ENCODE results near the gene ZNF485. TPM values are rescaled to one million over a fixed set of nuclear protein-coding genes. Genes with fewer than 3 reads are reported as not detected.

ZNF485 gene
- total RNA-seq: 1 to 10 TPM; 1.8 to 4.8 (median 2.1) TPM

GRCh38 chr10:43606323-43607198 is at the start of gene ZNF485:
Gene ZNF485, plus strand, starts transcription at chr10:43606438. Its CDS starts 613 bp downstream, at chr10:43607051.
- Histone ChIP-seq H3K36me3 (peaks cover 20% of the 10 kb centered on the region), H3K4me3 (peak within 1 kb of the TSS; percentile 96), H3K4me1 (peaks cover 17% of the 10 kb centered on the region), H3K27me3 (no peaks in the 10 kb centered on the region), H3K9me3 (no peaks in the 10 kb centered on the region), H3K27ac (peak within 1 kb of the TSS; percentile 35)
- peak; percentile 73 to 82 for DNase-seq (ENCODE audit: low spot score in 2 of 2)
- TF ChIP-seq, protein P1, sequence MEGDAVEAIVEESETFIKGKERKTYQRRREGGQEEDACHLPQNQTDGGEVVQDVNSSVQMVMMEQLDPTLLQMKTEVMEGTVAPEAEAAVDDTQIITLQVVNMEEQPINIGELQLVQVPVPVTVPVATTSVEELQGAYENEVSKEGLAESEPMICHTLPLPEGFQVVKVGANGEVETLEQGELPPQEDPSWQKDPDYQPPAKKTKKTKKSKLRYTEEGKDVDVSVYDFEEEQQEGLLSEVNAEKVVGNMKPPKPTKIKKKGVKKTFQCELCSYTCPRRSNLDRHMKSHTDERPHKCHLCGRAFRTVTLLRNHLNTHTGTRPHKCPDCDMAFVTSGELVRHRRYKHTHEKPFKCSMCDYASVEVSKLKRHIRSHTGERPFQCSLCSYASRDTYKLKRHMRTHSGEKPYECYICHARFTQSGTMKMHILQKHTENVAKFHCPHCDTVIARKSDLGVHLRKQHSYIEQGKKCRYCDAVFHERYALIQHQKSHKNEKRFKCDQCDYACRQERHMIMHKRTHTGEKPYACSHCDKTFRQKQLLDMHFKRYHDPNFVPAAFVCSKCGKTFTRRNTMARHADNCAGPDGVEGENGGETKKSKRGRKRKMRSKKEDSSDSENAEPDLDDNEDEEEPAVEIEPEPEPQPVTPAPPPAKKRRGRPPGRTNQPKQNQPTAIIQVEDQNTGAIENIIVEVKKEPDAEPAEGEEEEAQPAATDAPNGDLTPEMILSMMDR (IDR thresholded peaks at IDR 0.05): no peak
- TF ChIP-seq POLR2A (IDR thresholded peaks at IDR 0.05) (no peak), POLR2AphosphoS5 (IDR thresholded peaks at IDR 0.05) (peak in 1 of 3 donors; percentile 23), EP300 (IDR thresholded peaks at IDR 0.05) (no peak)
- WGBS: 6% methylated on average over 27 of the region's 58 CpGs

DNA sequence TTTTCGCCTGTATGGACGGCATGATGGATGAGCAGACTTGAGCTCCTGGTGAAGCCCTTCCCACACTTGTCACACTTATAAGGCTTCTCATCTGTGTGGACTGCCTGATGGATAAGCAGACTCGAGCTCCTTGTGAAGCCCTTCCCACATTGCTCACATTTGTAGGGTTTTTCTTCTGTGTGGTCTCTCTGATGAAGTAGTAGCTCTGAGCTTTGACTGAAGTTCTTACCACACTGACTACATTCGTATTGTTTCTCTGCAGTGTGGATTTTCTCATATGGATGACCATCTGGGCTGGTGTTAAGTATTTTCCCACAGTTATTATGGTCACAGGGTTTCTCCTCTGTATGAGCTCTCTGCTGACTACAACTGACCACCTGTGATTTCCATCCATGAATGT is 49.0 kb upstream of the ZNF485 start:
- Histone ChIP-seq H3K9me3 (peaks cover 18% of the 10 kb centered on the region), H3K27ac (no peak overlapping the region), H3K4me1 (no peaks in the 10 kb centered on the region), H3K4me3 (no peak overlapping the region), H3K36me3 (peaks cover 11% of the 10 kb centered on the region), H3K27me3 (no peaks in the 10 kb centered on the region)
- TF ChIP-seq EP300 (IDR thresholded peaks at IDR 0.05) (no peak), POLR2AphosphoS5 (IDR thresholded peaks at IDR 0.05) (no peak), POLR2A (IDR thresholded peaks at IDR 0.05) (no peak)
- TF ChIP-seq, protein P1 (IDR thresholded peaks at IDR 0.05): no peak
- WGBS: 100% methylated on average over 4 of the region's 4 CpGs
- no peak for DNase-seq (ENCODE audit: low spot score in 2 of 2)

DNA sequence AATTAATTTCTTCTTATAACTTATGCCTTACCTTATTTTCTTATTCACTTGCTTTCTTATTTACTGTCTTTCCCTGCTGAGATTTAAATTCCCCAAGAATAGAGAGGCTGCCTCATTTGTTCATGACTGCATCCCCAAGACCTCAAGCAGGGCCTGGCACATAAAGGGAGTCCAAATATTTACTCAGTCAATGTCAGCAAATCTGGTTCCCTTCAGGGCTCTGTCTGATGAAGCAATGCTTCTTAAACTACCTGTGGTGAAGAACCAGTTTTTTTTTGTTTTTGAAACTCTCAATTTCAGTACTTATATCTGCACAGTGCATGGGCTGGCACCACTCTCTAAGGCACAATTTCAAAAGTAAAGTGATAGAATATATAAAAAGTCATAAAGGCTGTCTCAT is 36.6 kb upstream of the ZNF485 start:
- TF ChIP-seq, protein P1 (IDR thresholded peaks at IDR 0.05): no peak
- TF ChIP-seq EP300 (IDR thresholded peaks at IDR 0.05) (no peak), POLR2AphosphoS5 (IDR thresholded peaks at IDR 0.05) (no peak), POLR2A (IDR thresholded peaks at IDR 0.05) (no peak)
- H3K27me3 ChIP-seq: no peaks in the 10 kb centered on the region
- H3K4me3 ChIP-seq: no peak overlapping the region
- H3K9me3 ChIP-seq: no peaks in the 10 kb centered on the region
- H3K4me1 ChIP-seq: peaks cover 16% of the 10 kb centered on the region
- DNase-seq (ENCODE audit: low spot score in 2 of 2): no peak
- no peak overlapping the region for H3K27ac ChIP-seq
- H3K36me3 ChIP-seq: no peaks in the 10 kb centered on the region

DNA sequence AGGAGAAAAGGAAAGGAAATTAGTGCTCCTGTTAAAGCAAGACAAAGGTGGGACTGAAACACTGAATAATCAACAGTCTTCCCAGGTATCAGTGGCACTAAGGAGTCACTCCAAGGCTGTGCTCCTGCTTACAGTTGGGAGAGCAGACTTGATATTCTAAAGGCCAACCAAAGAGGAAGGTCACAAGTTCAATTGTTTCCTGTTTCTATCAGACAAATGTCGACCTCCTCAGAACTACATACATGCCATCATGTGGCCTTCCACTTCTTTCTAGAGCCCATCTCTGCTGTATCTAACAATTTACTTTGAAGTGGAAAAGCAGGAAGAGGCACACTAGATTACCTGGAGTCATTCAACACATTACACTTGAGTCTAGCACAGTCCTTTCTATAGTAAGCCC is 35.3 kb upstream of the ZNF485 start:
- peaks cover 21% of the 10 kb centered on the region for H3K4me1 ChIP-seq
- no peaks in the 10 kb centered on the region for H3K9me3 ChIP-seq
- 56% methylated on average over 1 of the region's 1 CpG for WGBS
- H3K27me3 ChIP-seq: no peaks in the 10 kb centered on the region
- DNase-seq (ENCODE audit: low spot score in 2 of 2): no peak
- H3K4me3 ChIP-seq: no peak overlapping the region
- no peaks in the 10 kb centered on the region for H3K36me3 ChIP-seq
- TF ChIP-seq, protein P1 (IDR thresholded peaks at IDR 0.05): no peak
- no peak for TF ChIP-seq POLR2A (IDR thresholded peaks at IDR 0.05)
- no peak for TF ChIP-seq POLR2AphosphoS5 (IDR thresholded peaks at IDR 0.05)
- TF ChIP-seq EP300 (IDR thresholded peaks at IDR 0.05): no peak
- H3K27ac ChIP-seq: no peak overlapping the region

DNA sequence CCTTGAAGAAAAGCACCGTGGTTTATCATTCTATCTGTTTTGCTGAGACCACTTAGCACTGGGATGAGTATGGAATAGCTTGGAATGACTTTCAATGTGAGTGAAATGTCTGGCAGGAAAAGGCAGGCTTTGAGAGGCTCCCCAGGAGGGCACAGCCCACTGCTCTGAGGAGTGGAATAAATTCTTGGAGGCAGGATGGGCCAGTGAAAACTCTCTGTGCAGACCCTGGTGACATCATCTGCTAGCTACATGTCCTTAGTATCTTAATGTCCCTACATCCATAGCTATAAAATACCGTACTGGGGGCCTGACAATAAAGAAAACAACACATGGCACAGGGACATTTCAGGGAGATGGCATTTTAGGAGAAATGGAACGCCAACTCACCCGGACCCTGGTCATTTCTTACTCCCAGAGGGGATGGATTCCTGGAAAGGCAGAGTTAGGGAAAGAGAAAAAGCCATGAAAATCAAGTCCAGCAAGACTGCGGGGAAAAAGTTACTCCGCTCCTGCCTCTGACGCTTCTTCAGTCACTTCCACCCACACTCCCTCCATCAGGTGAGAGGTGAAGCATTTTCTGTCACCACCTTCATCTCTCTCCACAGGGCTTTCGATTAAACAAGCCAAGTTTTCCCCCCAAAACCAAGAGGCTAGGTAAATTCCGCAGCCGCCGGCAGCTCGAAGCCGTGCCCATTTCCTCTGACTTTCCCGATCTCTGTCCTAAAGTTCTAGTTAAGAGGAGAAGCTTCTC is 32.8 kb upstream of the ZNF485 start:
- Histone ChIP-seq H3K4me3 (peak overlapping the region; percentile 68), H3K4me1 (peaks cover 21% of the 10 kb centered on the region), H3K27ac (peak overlapping the region; percentile 61), H3K27me3 (no peaks in the 10 kb centered on the region), H3K9me3 (no peaks in the 10 kb centered on the region), H3K36me3 (no peaks in the 10 kb centered on the region)
- DNase-seq (ENCODE audit: low spot score in 2 of 2): no peak
- 40% methylated on average over 14 of the region's 14 CpGs for WGBS
- no peak for TF ChIP-seq POLR2A (IDR thresholded peaks at IDR 0.05)
- TF ChIP-seq POLR2AphosphoS5 (IDR thresholded peaks at IDR 0.05): no peak
- TF ChIP-seq, protein P1 (IDR thresholded peaks at IDR 0.05): no peak
- no peak for TF ChIP-seq EP300 (IDR thresholded peaks at IDR 0.05)

Data from suprapubic skin (tissue), 4 donors.